LNCAP (cell line): ENCODE data around the gene FAM89B.
A peak's percentile ranks its signal among the peaks of the same experiment; 100 is the strongest.

Source experiments
- CTCF ChIP-seq: fragments of 450-650 bp; IDR thresholded peaks from 2 replicates; pipeline ENCODE4 v1.5.1; 2017; ENCODE audit warnings: mild to moderate bottlenecking

The FAM89B gene

DNA sequence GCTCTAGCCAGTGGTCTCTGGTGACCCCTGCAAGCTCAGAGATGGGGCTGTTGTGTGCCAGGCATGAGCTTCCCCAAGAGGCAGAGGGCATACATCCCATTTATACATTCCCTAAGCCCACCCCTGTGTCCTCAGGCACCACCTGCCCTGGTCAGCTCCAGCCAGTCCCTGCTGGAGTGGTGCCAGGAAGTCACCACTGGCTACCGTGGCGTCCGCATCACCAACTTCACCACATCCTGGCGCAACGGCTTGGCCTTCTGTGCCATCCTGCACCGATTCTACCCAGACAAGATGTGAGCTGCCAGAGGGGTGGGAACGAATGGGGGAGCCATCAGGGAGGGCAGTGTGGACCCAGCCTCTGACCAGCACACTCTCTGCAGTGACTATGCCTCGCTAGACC, 11.8 kb downstream of the FAM89B start:
- TF ChIP-seq CTCF = no peak

- TF ChIP-seq CTCF = no peak
Measured at GRCh38 chr11:65584723-65585171, 12.4 kb downstream of the FAM89B start.

GRCh38 chr11:65585396-65586246, 13.3 kb downstream of the FAM89B start:
- no peak for TF ChIP-seq CTCF

DNA sequence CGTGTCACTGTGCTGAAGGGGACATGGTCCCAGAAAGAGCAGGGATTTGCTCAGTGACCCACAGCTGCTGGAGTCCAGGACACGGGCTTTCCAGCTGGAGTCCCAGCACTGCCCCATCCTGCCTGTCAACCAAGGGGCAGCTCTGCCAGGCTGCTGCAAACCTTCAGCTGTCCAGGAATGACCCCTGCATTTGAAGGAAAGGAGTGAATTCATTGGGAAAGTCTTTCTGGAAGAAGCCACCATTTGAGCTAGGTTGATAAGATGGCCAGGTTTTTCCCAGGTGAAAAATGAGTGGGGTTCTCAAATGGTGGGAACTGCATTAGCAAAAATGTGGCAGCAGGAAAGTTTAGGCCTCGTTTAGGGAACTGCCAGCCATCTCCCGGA, 13.9 kb downstream of the FAM89B start:
- TF ChIP-seq CTCF = no peak

DNA sequence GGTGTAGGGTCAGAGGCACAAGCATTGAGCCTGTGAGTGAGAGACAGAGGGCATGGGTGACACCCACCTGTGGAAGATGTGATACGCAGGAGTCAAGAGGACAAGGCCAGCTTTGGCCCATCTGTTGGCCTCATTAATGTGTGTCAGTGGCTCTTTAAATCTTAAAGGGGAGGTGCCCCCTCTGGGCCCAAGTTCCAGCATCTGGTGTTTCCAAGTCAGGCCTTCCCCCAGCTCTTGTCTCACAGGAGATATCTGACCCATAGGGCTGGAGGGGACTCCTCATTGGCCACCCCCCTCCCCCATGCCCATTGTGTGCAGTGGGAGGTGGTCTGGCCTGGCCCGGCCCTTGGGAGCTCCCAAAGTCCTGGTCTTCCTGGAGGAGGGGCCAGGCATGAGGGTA, 14.3 kb downstream of the FAM89B start:
- no peak for TF ChIP-seq CTCF

GRCh38 chr11:65588199-65589054, 16.1 kb downstream of the FAM89B start:
- TF ChIP-seq CTCF = peak; percentile 50

DNA sequence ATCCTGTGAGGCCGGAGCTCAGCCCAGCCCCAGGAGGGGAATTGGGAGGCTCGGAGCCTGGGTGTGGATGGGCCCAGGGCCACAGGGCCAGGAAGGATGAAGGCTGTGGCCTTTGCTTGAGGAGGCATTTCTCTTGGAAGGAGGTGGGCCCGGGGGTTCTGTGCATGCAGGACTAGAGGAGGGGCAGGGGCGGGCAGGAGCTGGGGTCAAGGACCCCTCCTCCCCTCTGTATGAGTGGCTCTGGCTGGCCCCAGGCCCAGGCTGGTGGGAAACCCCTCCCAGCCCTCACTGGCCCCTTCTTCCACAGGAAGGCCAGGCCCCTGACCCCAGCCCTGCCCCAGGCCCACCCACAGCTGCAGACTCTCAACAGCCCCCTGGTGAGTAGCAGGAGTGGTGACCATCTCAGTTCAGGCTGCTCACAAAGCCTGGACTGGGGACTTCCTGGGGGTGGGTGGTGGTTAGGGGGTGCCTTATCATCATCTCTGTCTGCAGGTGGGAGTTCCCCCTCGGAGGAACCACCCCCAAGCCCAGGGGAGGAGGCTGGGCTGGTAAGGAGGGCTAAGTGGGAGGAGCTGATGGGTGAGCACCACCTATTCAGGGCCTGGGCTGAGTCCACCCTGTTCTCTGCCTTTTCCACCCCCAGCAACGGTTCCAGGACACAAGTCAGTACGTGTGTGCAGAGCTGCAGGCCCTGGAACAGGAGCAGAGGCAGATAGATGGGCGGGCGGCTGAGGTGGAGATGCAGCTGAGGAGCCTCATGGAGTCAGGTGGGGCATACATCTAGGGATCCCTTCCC, 17.3 kb downstream of the FAM89B start:
- TF ChIP-seq CTCF = no peak
